ENCODE data around the gene UBAC2.

The UBAC2 gene

DNA sequence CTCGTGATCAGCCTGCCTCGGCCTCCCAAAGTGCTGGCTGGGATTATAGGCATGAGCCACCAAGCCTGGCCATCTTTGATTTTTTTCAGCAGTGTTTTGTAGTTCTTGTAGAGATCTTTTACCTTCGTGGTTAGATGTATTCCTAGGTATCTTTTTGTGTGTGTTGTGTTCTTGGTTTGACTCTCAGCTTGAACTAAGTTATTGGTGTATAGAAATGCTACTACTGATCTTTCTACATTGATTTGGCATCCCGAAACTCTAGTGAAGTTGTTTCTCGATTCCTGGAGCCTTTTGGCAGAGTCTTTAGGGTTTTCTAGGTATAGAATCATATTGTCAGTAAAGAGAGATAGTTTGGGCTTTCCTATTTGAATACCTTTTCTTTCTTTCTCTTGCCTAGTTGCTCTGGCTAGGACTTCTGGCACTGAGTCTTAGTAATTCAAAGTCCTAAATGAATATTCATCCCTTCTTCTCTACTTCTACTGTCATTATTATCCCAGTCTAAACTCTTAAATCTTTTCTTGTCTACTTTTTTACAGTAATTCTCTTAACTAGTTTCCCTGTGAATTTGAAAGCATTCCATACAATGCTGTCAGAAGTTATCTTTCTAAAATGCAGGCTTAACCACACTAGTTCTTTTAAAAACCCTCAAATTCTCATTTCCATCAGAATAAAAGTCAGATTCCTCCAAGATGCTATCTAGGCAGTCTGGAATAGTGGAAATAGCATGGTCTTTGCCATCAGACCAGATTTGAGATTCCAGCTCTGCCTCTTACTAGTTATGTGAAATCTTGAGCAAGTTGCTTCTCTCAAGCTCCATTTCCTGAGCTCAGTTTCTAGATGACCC, 50.5 kb downstream of the UBAC2 start:
- no peaks in the 10 kb centered on the region for H3K9me3 ChIP-seq (ENCODE audit: low read length)
- H2AFZ ChIP-seq (ENCODE audit: low read length) = no peak overlapping the region
- peaks cover 36% of the 10 kb centered on the region for H3K36me3 ChIP-seq (ENCODE audit: insufficient read depth, low read length)
- H3K9ac ChIP-seq (ENCODE audit: low read length) = no peak overlapping the region
- H3K9me2 ChIP-seq (ENCODE audit: low read depth, low read length) = no peaks in the 10 kb centered on the region
- TF ChIP-seq CTCF (IDR thresholded peaks at IDR 0.05; ENCODE audit: low read length) = no peak
- no peak for TF ChIP-seq EZH2 (IDR thresholded peaks at IDR 0.05; ENCODE audit: borderline replicate concordance, low read length)
- no peaks in the 10 kb centered on the region for H3F3A ChIP-seq (ENCODE audit: insufficient read depth, low read length)
- H3K27ac ChIP-seq (ENCODE audit: low read depth, low read length, poor library complexity, severe bottlenecking) = no peak overlapping the region
- no peak overlapping the region for H3K4me2 ChIP-seq (ENCODE audit: low read length)
- H3K4me3 ChIP-seq (ENCODE audit: low read depth, low read length, poor library complexity, severe bottlenecking) = no peak overlapping the region
- H3K4me1 ChIP-seq (ENCODE audit: insufficient read depth, low read length, severe bottlenecking) = peaks cover 10% of the 10 kb centered on the region
- H3K79me2 ChIP-seq (ENCODE audit: insufficient read depth, low read length) = peaks cover 7% of the 10 kb centered on the region
- no peaks in the 10 kb centered on the region for H3K27me3 ChIP-seq (ENCODE audit: insufficient read depth, low read length)
- no peaks in the 10 kb centered on the region for H4K20me1 ChIP-seq (ENCODE audit: insufficient read depth, low read length)

DNA sequence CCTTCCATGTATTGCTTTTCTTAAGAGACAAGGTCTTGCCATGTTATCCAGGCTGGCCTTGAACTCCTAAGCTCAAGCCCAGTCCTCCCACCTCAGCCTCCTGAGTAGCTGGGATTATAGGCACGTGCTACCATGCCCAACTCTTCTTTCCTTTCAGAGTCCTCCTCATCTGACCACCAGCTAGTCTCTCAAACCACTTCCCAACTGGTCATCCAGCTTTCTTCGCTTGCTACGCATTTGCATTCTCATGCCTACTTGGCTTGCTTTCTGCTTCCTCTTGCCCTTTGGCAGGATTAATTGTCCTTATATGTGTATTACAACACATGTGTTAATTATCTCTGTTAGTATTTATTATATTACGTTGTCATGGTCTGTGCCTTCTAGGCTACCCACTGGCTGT, 51.3 kb downstream of the UBAC2 start:
- H3K9ac ChIP-seq (ENCODE audit: low read length) = no peak overlapping the region
- no peaks in the 10 kb centered on the region for H3K9me3 ChIP-seq (ENCODE audit: low read length)
- no peaks in the 10 kb centered on the region for H3K27me3 ChIP-seq (ENCODE audit: insufficient read depth, low read length)
- H3K4me3 ChIP-seq (ENCODE audit: low read depth, low read length, poor library complexity, severe bottlenecking) = no peak overlapping the region
- H3K9me2 ChIP-seq (ENCODE audit: low read depth, low read length) = no peaks in the 10 kb centered on the region
- H3K79me2 ChIP-seq (ENCODE audit: insufficient read depth, low read length) = peaks cover 14% of the 10 kb centered on the region
- no peak overlapping the region for H3K4me2 ChIP-seq (ENCODE audit: low read length)
- H3F3A ChIP-seq (ENCODE audit: insufficient read depth, low read length) = no peaks in the 10 kb centered on the region
- TF ChIP-seq EZH2 (IDR thresholded peaks at IDR 0.05; ENCODE audit: borderline replicate concordance, low read length) = no peak
- TF ChIP-seq CTCF (IDR thresholded peaks at IDR 0.05; ENCODE audit: low read length) = no peak
- no peaks in the 10 kb centered on the region for H4K20me1 ChIP-seq (ENCODE audit: insufficient read depth, low read length)
- H2AFZ ChIP-seq (ENCODE audit: low read length) = no peak overlapping the region
- peaks cover 37% of the 10 kb centered on the region for H3K36me3 ChIP-seq (ENCODE audit: insufficient read depth, low read length)
- no peak overlapping the region for H3K27ac ChIP-seq (ENCODE audit: low read depth, low read length, poor library complexity, severe bottlenecking)
- H3K4me1 ChIP-seq (ENCODE audit: insufficient read depth, low read length, severe bottlenecking) = peaks cover 17% of the 10 kb centered on the region

GRCh38 chr13:99254830-99255229, 54.2 kb downstream of the UBAC2 start:
- H3K27me3 ChIP-seq (ENCODE audit: insufficient read depth, low read length) = no peaks in the 10 kb centered on the region
- H3K4me1 ChIP-seq (ENCODE audit: insufficient read depth, low read length, severe bottlenecking) = peaks cover 43% of the 10 kb centered on the region
- no peaks in the 10 kb centered on the region for H3K9me3 ChIP-seq (ENCODE audit: low read length)
- H2AFZ ChIP-seq (ENCODE audit: low read length) = no peak overlapping the region
- H3K9me2 ChIP-seq (ENCODE audit: low read depth, low read length) = no peaks in the 10 kb centered on the region
- H3K27ac ChIP-seq (ENCODE audit: low read depth, low read length, poor library complexity, severe bottlenecking) = no peak overlapping the region
- H3K4me3 ChIP-seq (ENCODE audit: low read depth, low read length, poor library complexity, severe bottlenecking) = no peak overlapping the region
- peaks cover 32% of the 10 kb centered on the region for H3K36me3 ChIP-seq (ENCODE audit: insufficient read depth, low read length)
- peaks cover 25% of the 10 kb centered on the region for H3K79me2 ChIP-seq (ENCODE audit: insufficient read depth, low read length)
- TF ChIP-seq EZH2 (IDR thresholded peaks at IDR 0.05; ENCODE audit: borderline replicate concordance, low read length) (no peak), CTCF (IDR thresholded peaks at IDR 0.05; ENCODE audit: low read length) (no peak)
- no peak overlapping the region for H3K9ac ChIP-seq (ENCODE audit: low read length)
- H4K20me1 ChIP-seq (ENCODE audit: insufficient read depth, low read length) = no peaks in the 10 kb centered on the region
- no peak overlapping the region for H3K4me2 ChIP-seq (ENCODE audit: low read length)
- no peaks in the 10 kb centered on the region for H3F3A ChIP-seq (ENCODE audit: insufficient read depth, low read length)

Data from OCI-LY1 (cell line).